Stimulated activated effector memory CD8-positive, alpha-beta T cell treated with anti-CD3 and anti-CD28 coated beads, Interleukin-12 subunit alpha, Interleukin-12 subunit beta, amount 100 ng/mL, for 72 hours (primary cell): Measurements from ENCODE around the gene ZNF155.
"Not testable (repeated sequence)": the region's sequence is repeated elsewhere in the genome, so short reads cannot be mapped to it uniquely, and the experiment has no call there.

Experiments
- ATAC-seq: fragments of 150-1000 bp; cut with Tn5 transposase; 2 replicates; pipeline ENCODE4 v1.10.0; 2021
- DNase-seq, 2 donors: peaks; one replicate each; pipeline ENCODE4 v3.0.0; 2021 to 2022; ENCODE audit warnings: low spot score in 2 of 2
- H3K27ac Mint-ChIP-seq: one replicate; pipeline ENCODE4 v1.8.0; 2022; ENCODE audit warnings: mild to moderate bottlenecking, mixed read lengths
- H3K36me3 Mint-ChIP-seq: one replicate; pipeline ENCODE4 v1.8.0; 2022; ENCODE audit warnings: mild to moderate bottlenecking, mixed read lengths
- H3K4me1 Mint-ChIP-seq: one replicate; pipeline ENCODE4 v1.8.0; 2022; ENCODE audit warnings: mixed read lengths
- H3K4me3 Mint-ChIP-seq: one replicate; pipeline ENCODE4 v1.8.0; 2022; ENCODE audit warnings: mild to moderate bottlenecking, mixed read lengths
- H3K9me3 Mint-ChIP-seq: one replicate; pipeline ENCODE4 v1.8.0; 2022; ENCODE audit warnings: mixed read lengths

ZNF155 gene

DNA sequence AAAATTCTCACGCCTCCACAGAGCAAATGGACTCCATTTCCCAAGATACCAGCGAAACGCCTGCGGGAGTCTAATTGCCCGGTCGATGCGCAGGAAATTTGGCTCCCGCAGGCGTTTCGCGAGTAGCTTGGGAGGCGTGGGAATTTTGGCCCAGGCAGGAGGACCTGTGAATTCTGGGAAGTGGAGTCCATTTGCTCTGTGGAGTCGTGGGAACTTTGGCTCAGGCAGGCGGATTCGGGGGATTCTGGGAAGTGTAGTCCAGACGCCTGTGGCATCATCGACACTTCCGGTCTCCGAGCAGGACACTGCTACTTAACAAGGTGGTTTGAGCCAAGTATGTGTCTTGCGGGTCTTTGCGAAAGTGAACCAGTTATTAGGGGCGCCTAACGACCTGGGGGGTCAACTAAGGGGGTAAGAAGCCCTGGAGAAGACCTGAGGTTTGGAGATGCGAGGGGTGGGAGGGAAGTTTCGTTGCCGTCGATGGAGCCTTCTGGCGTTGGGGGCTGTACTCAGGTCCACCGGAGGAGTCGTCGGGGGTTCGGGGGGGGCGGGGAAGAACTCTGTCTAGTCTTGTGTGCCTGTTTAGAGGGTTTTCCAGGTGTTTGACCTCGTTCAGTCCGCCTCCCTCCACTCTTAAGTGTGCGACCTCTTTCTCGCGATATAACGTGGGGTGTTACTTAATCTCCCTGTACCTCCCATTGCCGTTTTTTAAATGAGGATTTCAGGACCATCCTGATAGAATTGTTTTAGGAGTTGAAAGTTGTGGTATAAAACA, at the start of gene ZNF155:
ZNF155 (plus strand) TSS at position 277 of the 775 bp plus-strand sequence. CDS start 4,356 bp downstream, outside the sequence.
- Mint-ChIP-seq H3K4me1 (peaks cover 5% of the 10 kb centered on the region), H3K9me3 (peaks cover 9% of the 10 kb centered on the region), H3K4me3 (peak within 1 kb of the TSS; percentile 82), H3K27ac (peak within 1 kb of the TSS; percentile 90), H3K36me3 (peaks cover 9% of the 10 kb centered on the region)
- peak; percentile 48 to 87 for DNase-seq
- ATAC-seq = peak; percentile 97

GRCh38 chr19:43934985-43935708, 48.8 kb upstream of the ZNF155 start, which contains the start of gene ZNF45:
ZNF45 (minus strand) TSS chr19:43935282; CDS start chr19:43922185, 13,097 bp downstream.
- Mint-ChIP-seq H3K36me3 (peaks cover 33% of the 10 kb centered on the region), H3K4me1 (peaks cover 7% of the 10 kb centered on the region), H3K27ac (peak within 1 kb of the TSS; percentile 88), H3K9me3 (no peaks in the 10 kb centered on the region), H3K4me3 (peak within 1 kb of the TSS; percentile 88)
- ATAC-seq = peak; percentile 99
- peak; percentile 70 to 92 for DNase-seq

- no peaks in the 10 kb centered on the region for H3K9me3 Mint-ChIP-seq
- DNase-seq = no peak
- H3K36me3 Mint-ChIP-seq = peaks cover 23% of the 10 kb centered on the region
- peak overlapping the region; percentile 88 for H3K4me3 Mint-ChIP-seq
- peaks cover 7% of the 10 kb centered on the region for H3K4me1 Mint-ChIP-seq
- ATAC-seq = no peak
- H3K27ac Mint-ChIP-seq = no peak overlapping the region
Measured at GRCh38 chr19:43936188-43936587, 47.8 kb upstream of the ZNF155 start.

- Mint-ChIP-seq H3K9me3 (peaks cover 3% of the 10 kb centered on the region), H3K4me1 (no peaks in the 10 kb centered on the region), H3K4me3 (no peak overlapping the region), H3K27ac (no peak overlapping the region), H3K36me3 (no peaks in the 10 kb centered on the region)
- ATAC-seq (no peak), DNase-seq (no peak)
Measured at GRCh38 chr19:43939557-43940260, 44.3 kb upstream of the ZNF155 start.

- Mint-ChIP-seq H3K4me3 (no peak overlapping the region), H3K36me3 (no peaks in the 10 kb centered on the region), H3K27ac (no peak overlapping the region), H3K4me1 (no peaks in the 10 kb centered on the region), H3K9me3 (peaks cover 3% of the 10 kb centered on the region)
- DNase-seq = no peak
- ATAC-seq = no peak
Measured at GRCh38 chr19:43940719-43941118, 43.3 kb upstream of the ZNF155 start.

GRCh38 chr19:43941209-43941608, 42.8 kb upstream of the ZNF155 start:
- H3K9me3 Mint-ChIP-seq = peaks cover 7% of the 10 kb centered on the region
- H3K4me3 Mint-ChIP-seq = no peak overlapping the region
- ATAC-seq (no peak), DNase-seq (no peak)
- no peaks in the 10 kb centered on the region for H3K4me1 Mint-ChIP-seq
- no peaks in the 10 kb centered on the region for H3K36me3 Mint-ChIP-seq
- H3K27ac Mint-ChIP-seq = no peak overlapping the region

DNA sequence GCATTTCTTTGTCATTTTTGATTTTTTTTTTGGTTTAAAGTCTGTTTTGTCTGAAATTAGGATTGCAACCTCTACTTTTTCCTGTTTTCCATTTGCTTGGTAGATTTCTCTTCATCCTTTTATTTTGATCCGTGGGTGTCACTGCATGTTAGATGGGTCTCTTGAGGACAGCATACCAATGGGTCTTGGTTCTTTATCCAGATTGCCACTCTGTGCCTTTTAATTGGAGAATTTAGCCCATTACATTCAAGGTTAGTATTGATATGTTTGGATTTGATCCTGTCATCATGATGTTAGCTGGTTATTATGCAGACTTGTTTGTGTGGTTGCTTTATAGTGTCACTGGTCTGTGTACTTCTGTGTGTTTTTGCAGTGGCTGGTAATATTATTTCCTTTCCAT, 36.6 kb upstream of the ZNF155 start:
- not testable (repeated sequence) for DNase-seq, ATAC-seq, H3K4me1 Mint-ChIP-seq, H3K27ac Mint-ChIP-seq, H3K36me3 Mint-ChIP-seq, H3K4me3 Mint-ChIP-seq
- H3K9me3 Mint-ChIP-seq = peaks cover 43% of the 10 kb centered on the region

DNA sequence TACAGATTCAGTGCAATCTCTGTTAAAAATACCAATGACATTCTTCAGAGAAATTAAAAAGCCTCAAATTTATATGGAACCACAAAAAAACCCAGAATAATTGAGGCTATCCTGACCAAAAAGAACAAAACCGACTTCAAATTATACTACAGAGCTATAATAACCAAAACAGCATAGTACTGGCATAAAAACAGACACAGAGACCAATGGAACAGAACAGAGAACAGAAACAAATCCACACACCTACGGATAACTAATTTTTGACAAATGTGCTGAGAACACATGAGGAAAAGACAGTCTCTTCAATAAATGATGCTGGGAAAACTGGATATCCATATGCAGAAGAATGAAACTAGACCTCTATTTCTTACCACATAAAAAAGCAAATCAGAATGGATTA, 34.2 kb upstream of the ZNF155 start:
- not testable (repeated sequence) for ATAC-seq, H3K27ac Mint-ChIP-seq, H3K4me3 Mint-ChIP-seq, DNase-seq, H3K4me1 Mint-ChIP-seq, H3K36me3 Mint-ChIP-seq
- peaks cover 41% of the 10 kb centered on the region for H3K9me3 Mint-ChIP-seq

DNA sequence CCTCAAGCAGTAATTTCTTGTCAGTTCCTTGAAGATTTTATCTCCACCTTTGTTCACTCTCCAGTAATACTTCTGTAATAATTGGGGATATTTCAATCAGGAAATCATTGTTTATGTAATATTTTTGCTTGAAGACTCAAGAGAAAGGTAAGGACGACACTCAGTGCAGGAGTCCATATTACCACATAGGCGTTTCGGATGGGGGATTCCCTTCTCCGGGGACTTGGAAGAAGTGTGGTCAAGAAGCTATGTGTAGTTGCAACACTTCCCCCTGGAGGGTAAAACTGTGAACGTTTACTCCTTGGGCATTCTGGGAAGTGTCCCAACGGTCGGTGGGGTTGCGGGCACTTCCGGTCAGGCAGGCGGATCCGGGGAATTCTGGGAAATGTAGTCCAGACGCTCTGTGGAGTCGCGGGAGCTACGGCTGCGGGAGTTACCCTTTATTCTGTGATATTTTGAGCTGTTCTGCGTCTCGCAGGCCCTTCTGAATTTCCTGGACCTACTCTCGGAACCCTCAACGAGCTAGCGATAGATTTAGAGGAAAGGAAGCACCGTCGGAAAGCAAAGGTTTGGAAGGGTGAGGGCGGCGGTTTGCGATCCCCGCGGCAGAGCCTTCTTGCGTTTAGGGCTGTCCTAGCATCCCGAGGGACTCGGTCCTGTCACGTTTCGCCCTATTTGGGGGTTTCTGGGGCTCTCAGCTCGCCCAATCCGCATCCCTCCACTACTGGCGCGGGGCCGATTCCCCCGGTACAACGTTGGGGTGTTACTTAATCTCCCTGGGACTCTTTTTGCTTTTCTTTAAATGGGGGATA, 32.9 kb upstream of the ZNF155 start, which contains the start of gene ZNF221:
ZNF221 (plus strand) TSS at position 395 of the 812 bp plus-strand sequence. CDS start 11,499 bp downstream, outside the sequence.
- Mint-ChIP-seq H3K36me3 (peaks cover 7% of the 10 kb centered on the region), H3K9me3 (peaks cover 41% of the 10 kb centered on the region), H3K27ac (peak within 1 kb of the TSS; percentile 92), H3K4me1 (peaks cover 8% of the 10 kb centered on the region), H3K4me3 (peak within 1 kb of the TSS; percentile 95)
- peak; percentile 58 to 85 for DNase-seq
- ATAC-seq = peak; percentile 91

DNA sequence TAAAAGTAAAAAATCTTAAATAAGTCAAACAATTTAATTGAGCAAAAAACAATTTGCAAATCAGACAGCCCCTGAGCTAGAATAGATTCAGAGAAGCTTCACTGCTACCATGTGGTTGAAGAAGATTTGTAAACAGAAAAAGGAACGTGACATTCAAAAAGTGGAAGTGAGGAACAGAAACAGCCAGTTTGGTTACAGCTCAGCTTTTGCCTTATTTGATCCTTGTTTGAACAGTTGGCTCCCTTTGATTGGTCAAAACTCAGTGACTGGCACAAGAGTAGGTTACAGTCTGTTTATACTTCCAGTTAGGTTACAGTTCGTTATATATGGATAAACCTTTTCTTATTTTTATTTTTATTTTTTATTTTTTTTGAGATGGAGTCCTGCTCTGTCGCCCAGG, 27.2 kb upstream of the ZNF155 start:
- peaks cover 15% of the 10 kb centered on the region for H3K9me3 Mint-ChIP-seq
- ATAC-seq = no peak
- H3K4me3 Mint-ChIP-seq = no peak overlapping the region

GRCh38 chr19:43957891-43958290, 26.1 kb upstream of the ZNF155 start:
- ATAC-seq (no peak), DNase-seq (no peak)
- Mint-ChIP-seq H3K4me1 (no peaks in the 10 kb centered on the region), H3K4me3 (no peak overlapping the region), H3K27ac (no peak overlapping the region), H3K9me3 (peaks cover 18% of the 10 kb centered on the region), H3K36me3 (no peaks in the 10 kb centered on the region)

More for the DNA sequence above, 27.2 kb upstream of the ZNF155 start:
- Mint-ChIP-seq H3K4me1 (no peaks in the 10 kb centered on the region), H3K36me3 (no peaks in the 10 kb centered on the region), H3K27ac (no peak overlapping the region)
- DNase-seq = no peak

DNA sequence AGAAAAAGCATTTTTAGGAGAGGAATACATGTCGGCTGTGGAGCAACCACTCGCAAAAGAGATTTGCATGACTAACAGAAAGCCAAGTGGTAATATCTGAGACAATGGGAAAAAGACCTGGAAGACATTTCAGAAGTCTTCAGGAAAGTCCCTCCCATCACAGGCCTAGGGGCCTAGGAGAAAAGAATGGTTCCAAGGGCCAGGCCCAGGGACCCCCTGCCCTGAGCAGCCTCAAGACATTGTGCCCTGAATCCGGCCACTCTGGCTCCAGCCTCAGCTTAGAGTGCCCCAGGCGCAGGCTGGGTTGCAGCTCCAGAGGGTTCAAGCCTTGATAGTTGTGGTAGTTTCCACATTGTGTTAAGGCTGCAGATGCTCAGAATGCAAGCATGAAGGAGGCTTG, 23.6 kb upstream of the ZNF155 start:
- DNase-seq (no peak), ATAC-seq (no peak)
- Mint-ChIP-seq H3K4me1 (no peaks in the 10 kb centered on the region), H3K4me3 (no peak overlapping the region), H3K36me3 (no peaks in the 10 kb centered on the region), H3K27ac (no peak overlapping the region), H3K9me3 (peaks cover 20% of the 10 kb centered on the region)

GRCh38 chr19:43966079-43966694, 17.8 kb upstream of the ZNF155 start:
- H3K27ac Mint-ChIP-seq = no peak overlapping the region
- ATAC-seq (no peak), DNase-seq (no peak)
- H3K4me1 Mint-ChIP-seq = no peaks in the 10 kb centered on the region
- H3K4me3 Mint-ChIP-seq = no peak overlapping the region
- peaks cover 35% of the 10 kb centered on the region for H3K9me3 Mint-ChIP-seq
- peaks cover 5% of the 10 kb centered on the region for H3K36me3 Mint-ChIP-seq

DNA sequence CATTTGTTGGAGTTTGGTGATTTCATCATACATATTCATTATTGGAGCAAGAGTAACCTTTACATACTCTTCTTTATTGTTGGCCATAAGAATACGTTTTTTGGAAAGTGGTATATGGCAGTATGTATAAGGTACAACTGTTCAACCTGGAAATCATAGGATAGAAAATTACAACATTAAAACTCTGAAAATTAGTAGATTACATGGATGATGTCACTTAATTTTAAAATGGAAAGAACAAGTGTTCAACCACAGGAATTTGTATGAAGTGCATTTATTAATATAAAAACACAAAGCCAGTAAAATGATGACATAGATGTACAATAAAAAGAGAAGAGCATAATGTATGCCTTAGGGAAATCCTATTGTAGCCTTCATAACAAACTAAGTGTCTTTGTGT, 7.3 kb upstream of the ZNF155 start:
- Mint-ChIP-seq H3K27ac (no peak overlapping the region), H3K9me3 (peaks cover 28% of the 10 kb centered on the region), H3K4me1 (no peaks in the 10 kb centered on the region), H3K4me3 (no peak overlapping the region), H3K36me3 (no peaks in the 10 kb centered on the region)
- DNase-seq = no peak
- ATAC-seq = no peak
